Measurements from ENCODE around the gene EMX2.

The EMX2 gene

GRCh38 chr10:117532451-117533107 lies 10.0 kb upstream of the EMX2 start:
- DNase-seq, result no peak

DNA sequence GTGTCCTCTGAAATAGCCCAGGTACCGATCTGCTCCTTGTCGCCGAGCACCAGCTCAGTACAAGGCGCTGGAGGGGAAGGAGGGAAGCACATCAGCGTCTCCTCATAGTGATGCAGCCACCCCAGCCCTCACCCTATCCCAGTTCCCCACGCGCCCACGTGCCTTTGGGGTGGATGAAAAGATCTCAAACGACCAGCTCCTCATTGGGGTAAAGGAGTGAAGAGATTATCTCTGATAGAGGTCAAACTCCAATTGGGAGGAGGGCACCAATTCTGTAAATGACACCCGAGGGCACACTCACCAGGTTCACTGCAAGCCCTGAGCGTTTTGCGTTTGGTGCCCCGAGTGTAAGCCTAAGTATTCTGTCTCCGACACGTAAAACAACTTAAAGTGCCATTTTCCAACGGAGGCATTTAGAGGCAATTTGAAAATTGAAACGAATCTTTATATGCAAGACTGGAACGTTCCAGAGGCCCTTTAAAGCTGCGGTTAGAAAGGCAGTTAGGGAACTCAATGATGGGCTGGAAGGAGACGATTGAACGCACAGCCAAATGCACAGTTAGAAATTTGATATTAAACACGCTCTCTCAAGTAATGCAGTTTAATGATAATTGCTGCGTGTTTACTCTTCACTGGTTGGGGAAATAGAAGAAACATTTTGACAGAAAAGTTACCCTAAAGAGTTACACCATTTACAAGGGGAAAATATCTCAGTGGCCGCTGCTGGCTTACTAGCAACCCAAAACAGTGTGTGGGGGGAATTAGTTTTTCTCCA lies 8.9 kb upstream of the EMX2 start:
- DNase-seq, result no peak

- DNase-seq, result no peak
Measured at GRCh38 chr10:117534321-117535297, 7.9 kb upstream of the EMX2 start.

- peak in 1 of 2 donors; percentile 14 for DNase-seq
Measured at GRCh38 chr10:117535298-117536071, 7.1 kb upstream of the EMX2 start.

DNA sequence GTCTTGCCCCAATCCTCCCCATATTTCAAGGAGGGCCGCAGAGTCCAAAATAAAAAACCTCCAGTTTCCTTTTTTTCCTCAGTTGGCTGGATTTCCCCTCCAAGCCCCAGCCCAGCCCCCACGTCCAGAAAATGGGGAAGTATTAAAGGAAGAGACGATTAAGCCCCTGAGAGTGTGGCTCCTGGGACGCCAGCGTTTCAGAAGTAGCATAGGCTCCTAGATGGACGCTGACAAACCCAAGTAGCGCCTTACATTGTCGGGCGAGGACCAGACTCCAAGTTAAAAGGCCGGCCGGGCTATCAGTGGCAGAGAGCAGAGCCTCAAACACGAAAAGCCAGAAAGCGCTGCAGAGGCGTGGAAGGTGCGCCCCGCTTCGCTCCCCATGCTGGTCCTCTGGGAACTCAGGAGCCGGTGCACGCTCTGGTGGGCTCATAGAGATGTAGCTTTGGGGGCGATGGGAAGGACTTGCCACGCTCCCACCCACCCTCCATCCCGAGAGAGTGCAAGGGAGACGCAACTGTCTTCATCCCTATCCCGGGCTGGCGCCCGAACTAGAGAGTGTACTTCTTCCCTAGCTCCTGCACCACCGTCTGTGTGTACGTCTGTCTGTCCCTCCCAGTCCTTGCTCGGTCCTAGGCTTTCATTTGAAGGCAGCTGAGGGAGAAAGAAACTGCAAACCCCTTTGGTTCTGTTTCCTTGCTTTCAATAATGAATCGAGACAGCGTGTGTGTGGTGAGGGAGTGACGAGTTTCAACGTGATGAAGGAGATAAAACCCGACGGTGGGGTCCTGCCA lies 6.3 kb upstream of the EMX2 start:
- DNase-seq, result no peak

GRCh38 chr10:117536866-117537435 lies 5.6 kb upstream of the EMX2 start:
- DNase-seq, result no peak

DNA sequence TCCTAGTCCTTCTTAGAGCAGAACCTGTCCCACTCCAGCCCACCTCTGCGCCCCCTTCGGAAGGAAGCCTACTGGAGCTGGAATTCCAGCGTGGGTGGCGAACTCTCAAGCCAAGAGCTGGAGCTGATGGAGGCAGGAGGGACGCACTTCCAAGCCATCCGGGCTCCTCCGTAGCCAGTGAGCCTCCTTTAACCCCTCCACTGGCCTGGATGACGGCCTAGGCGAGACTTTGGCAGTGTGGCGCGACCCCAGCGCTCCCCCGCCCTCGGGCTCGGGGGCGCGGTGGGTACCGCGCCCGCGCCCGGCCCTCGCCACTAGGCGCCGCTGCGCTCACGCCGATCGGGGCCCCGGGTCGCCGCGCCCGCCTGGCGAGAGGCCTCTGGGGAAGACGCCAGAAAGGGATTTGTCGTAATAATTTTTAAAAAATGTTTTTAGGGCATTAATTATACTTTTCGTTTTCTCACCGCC lies 5.1 kb upstream of the EMX2 start:
- DNase-seq, result no peak

DNA sequence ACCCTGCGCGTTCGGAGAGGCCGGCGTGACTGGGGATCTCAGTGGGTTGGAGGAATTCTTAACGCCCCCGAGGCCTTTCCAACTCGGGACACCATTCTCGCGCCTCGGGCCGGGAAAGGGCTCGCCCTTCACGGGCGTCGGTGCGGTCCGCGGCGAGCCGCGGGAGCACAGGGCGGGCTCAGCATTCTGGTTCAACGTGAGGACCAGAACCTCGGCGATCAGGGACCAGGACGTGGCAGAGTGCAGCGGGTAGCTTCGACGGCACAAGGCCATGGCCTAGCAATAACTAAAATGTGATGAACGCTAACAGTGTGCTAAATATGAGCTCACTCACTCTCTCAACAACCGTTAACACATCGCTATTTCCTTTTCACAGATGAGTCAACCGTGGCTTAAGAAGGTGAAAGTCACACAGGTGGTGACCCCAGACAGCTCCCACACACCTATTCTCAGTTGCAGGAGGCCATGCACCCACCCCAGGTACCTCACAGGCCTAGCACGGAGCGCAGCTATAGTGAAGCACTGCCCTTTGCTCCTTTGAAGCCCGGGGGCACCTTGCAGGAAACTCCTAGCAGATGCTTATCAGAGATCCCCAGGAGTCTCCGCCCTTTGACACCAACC lies 4.5 kb upstream of the EMX2 start:
- no peak for DNase-seq

- DNase-seq, result no peak
Measured at GRCh38 chr10:117539361-117539773, 3.2 kb upstream of the EMX2 start.

DNA sequence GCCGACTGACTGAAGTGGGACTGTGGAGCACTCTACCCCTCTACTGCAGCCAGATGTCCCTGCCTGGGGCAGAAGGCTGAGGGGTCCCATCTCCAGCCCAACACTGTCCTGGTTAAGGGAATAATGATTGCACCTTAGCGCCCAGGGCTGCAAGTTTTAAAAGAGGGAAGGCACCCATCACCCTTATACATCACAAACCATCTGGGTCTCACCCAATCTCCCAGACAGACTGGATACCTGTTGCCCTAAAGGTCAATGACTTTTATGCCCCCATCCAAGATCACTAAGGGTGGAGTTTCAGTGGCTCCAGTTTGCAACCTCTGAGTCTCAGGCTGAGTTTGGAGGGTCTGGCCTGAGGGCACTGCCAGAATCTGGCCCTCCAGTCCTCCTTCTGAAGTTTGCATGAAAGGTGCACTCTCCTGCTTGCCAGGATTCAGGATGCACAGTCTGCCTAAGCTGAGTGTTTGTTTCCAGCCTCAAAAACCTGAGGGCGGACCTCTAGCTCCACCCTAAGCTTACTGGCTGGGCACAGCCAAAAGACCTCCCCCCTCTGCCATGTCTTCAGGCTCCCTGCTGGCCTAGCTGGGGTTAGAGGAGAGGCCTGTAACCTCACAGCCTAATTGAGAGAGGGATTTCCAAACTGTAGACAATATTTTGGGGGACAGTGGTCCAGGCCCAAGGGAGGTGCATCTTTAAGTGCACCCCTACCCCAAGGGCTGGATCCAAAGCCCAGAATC lies 2.5 kb upstream of the EMX2 start:
- DNase-seq, result no peak

DNA sequence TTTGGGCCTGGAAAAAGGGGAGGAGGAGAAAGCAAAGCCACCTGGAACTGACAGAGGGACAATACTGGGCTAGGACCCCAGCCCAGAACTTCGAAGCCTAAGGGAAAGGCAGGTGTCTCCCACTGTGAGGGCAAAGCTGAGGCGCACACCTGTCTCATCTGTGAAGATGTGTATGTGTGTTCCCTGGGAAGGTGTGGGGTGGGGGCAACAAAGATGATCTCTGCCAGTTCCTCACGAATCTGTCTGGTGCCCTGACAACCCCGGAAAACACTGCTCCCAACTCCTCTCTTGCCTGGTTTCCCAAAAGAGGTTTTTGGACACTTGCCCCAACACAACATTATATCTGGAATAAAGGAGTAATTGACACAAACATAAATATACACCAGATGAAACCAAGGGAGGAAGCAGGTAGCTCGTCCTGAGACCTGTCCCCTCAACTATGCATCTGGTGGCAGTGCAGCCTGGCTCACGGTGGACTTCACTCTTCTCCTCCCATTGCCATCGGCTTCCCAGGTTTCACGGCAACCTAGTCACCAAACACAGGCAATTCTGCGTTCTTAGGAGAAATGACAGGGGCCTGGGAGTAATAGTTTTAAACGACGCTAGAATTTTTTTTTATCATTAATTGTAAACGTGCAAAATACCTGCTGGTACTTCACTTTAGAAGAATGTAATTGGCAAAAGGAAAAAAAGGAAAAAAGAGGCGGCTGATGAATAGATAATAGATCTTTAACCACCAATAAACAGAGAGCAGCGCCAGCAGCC lies 1.7 kb upstream of the EMX2 start:
- DNase-seq, result no peak

GRCh38 chr10:117541405-117541908 lies 1.1 kb upstream of the EMX2 start:
- no peak for DNase-seq

GRCh38 chr10:117541909-117542705 lies 439 bp upstream of the EMX2 start:
- DNase-seq, result no peak

DNA sequence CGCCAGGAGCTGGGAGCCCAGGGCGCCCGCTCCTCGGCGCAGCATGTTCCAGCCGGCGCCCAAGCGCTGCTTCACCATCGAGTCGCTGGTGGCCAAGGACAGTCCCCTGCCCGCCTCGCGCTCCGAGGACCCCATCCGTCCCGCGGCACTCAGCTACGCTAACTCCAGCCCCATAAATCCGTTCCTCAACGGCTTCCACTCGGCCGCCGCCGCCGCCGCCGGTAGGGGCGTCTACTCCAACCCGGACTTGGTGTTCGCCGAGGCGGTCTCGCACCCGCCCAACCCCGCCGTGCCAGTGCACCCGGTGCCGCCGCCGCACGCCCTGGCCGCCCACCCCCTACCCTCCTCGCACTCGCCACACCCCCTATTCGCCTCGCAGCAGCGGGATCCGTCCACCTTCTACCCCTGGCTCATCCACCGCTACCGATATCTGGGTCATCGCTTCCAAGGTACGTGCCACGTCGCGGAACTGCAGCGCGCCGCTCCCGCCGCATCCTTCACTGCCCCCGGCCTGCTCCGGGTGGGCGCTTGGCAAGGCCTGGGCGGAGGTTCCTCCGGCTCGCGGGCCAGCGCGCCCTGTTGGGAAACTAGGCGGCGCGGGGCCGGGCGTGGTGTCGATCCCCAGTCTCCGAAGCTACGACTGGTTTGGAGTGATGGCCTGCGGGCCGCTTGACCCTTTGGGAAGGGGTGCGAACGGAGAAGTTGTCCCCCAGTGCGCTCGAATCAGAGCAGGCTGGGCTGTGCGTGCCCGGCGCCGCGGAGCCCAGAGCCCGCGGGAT lies 868 bp downstream of the EMX2 start:
- DNase-seq, result no peak

GRCh38 chr10:117544004-117544701 lies 1.6 kb downstream of the EMX2 start:
- DNase-seq, result no peak

DNA sequence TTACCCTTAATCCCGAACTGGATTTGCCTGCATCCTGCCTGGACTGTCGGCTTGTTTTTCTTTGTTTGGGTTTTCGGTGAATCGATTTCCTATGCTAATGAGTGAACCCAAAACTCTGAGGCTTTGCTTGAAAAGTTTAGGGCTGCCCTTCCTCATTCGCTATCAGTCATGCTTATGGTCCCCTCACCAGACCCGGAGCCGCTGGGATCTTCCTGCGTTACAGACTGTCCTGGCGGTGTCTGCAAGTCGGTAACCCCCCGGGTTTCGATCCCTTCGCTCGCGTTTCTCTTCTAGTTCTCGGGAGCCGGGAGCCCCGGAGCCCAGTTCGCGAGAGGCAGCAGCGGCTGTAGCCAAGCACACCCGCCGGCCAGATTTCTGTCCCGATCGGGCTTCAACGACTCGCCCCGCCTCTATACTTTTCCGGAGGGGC lies 2.2 kb downstream of the EMX2 start:
- DNase-seq, result no peak
